ENCODE results near the gene ARHGAP12.

DNA sequence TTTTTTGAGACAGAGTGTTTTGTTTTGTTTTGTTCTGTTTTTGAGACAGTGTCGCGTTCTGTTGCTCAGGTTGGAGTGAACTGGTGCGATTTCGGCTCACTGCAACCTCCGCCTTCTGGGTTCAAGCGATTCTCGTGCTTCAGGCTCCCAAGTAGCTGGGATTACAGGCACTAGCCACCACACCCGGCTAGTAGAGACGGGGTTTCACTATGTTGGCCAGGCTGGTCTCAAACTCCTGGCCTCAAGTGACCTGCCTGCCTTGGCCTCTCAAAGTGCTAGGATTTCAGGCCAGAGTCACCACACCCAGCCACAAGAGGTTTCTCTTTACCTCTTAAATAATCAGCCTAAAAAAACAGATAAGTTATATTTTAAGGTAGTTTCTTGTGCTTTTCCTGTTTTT lies 8.7 kb upstream of the ARHGAP12 start:
- TF ChIP-seq POLR2A (IDR thresholded peaks at IDR 0.05; ENCODE audit: low read length) (no peak), GATA1 (IDR thresholded peaks at IDR 0.05; ENCODE audit: low read depth, low read length) (no peak)
